ENCODE data around the gene NECTIN4. TPM values are rescaled to one million over a fixed set of nuclear protein-coding genes. Genes with fewer than 3 reads are reported as not detected.
"Not testable (repeated sequence)": the region's sequence is repeated elsewhere in the genome, so short reads cannot be mapped to it uniquely, and the experiment has no call there.

Gene NECTIN4
- total and polyA plus RNA-seq, 2 experiments from 2014 or later = 0.16 TPM; not detected in 1

- peaks cover 11% of the 10 kb centered on the region; the same call in 2 of the 3 replicates for H3K4me1 Mint-ChIP-seq
- H2AFZ ChIP-seq; H3K27me3 Mint-ChIP-seq (ENCODE audit: insufficient read depth, low read depth, poor library complexity); H3K36me3 Mint-ChIP-seq (ENCODE audit: low read depth); ATAC-seq; H3K9me2 ChIP-seq (ENCODE audit: insufficient read depth); H4K20me1 ChIP-seq (replicated peaks; ENCODE audit: insufficient read depth); DNase-seq (ENCODE audit: low spot score); H3K4me3 Mint-ChIP-seq; H3K27me3 ChIP-seq (ENCODE audit: insufficient read depth); H3K27ac ChIP-seq (ENCODE audit: low read depth); H3K4me3 ChIP-seq; H3K4me2 ChIP-seq; H3F3A ChIP-seq (replicated peaks; ENCODE audit: low read depth); H3K9me3 Mint-ChIP-seq; H3K27ac Mint-ChIP-seq; H3K79me2 ChIP-seq (replicated peaks; ENCODE audit: insufficient read depth); H3K36me3 ChIP-seq (ENCODE audit: insufficient read depth): not testable (repeated sequence)
- peaks cover 13% of the 10 kb centered on the region; the same call in 1 of the 2 replicates for H3K4me1 ChIP-seq (ENCODE audit: insufficient read depth)
These were observed 23.7 kb downstream of the NECTIN4 start for GRCh38 chr1:161065681-161066080.

- H3K4me3 Mint-ChIP-seq; H3K9me2 ChIP-seq (ENCODE audit: insufficient read depth); H3K27ac ChIP-seq (ENCODE audit: low read depth); H3K4me2 ChIP-seq; H3K4me3 ChIP-seq; H3K36me3 ChIP-seq (ENCODE audit: insufficient read depth); H3K36me3 Mint-ChIP-seq (ENCODE audit: low read depth); H3K9me3 Mint-ChIP-seq; ATAC-seq; H3K79me2 ChIP-seq (replicated peaks; ENCODE audit: insufficient read depth); H4K20me1 ChIP-seq (replicated peaks; ENCODE audit: insufficient read depth); DNase-seq (ENCODE audit: low spot score); H3F3A ChIP-seq (replicated peaks; ENCODE audit: low read depth); H3K27ac Mint-ChIP-seq; H3K27me3 ChIP-seq (ENCODE audit: insufficient read depth); H2AFZ ChIP-seq; H3K27me3 Mint-ChIP-seq (ENCODE audit: insufficient read depth, low read depth, poor library complexity): not testable (repeated sequence)
- peaks cover 13% of the 10 kb centered on the region; the same call in 1 of the 2 replicates for H3K4me1 ChIP-seq (ENCODE audit: insufficient read depth)
- H3K4me1 Mint-ChIP-seq = peaks cover 11% of the 10 kb centered on the region; the same call in 2 of the 3 replicates
These were observed 25.4 kb downstream of the NECTIN4 start for GRCh38 chr1:161063936-161064335.

- ATAC-seq = no peak
- no peaks in the 10 kb centered on the region for H4K20me1 ChIP-seq (replicated peaks; ENCODE audit: insufficient read depth)
- H3K36me3 ChIP-seq (ENCODE audit: insufficient read depth) = no peaks in the 10 kb centered on the region
- Mint-ChIP-seq H3K4me3 (no peak overlapping the region), H3K4me1 (peaks cover 6% of the 10 kb centered on the region; the same call in 2 of the 3 replicates), H3K27me3 (ENCODE audit: insufficient read depth, low read depth, poor library complexity) (peaks cover 2% of the 10 kb centered on the region), H3K27ac (no peak overlapping the region), H3K9me3 (no peaks in the 10 kb centered on the region; the same call in 2 of the 3 replicates), H3K36me3 (ENCODE audit: low read depth) (no peaks in the 10 kb centered on the region)
- H3K27me3 ChIP-seq (ENCODE audit: insufficient read depth) = no peaks in the 10 kb centered on the region
- no peak overlapping the region for H2AFZ ChIP-seq
- no peak overlapping the region for H3K4me2 ChIP-seq
- H3F3A ChIP-seq (replicated peaks; ENCODE audit: low read depth) = no peaks in the 10 kb centered on the region
- no peaks in the 10 kb centered on the region for H3K9me2 ChIP-seq (ENCODE audit: insufficient read depth)
- H3K4me1 ChIP-seq (ENCODE audit: insufficient read depth) = peaks cover 9% of the 10 kb centered on the region; the same call in 1 of the 2 replicates
- H3K4me3 ChIP-seq = no peak overlapping the region
- no peak overlapping the region for H3K27ac ChIP-seq (ENCODE audit: low read depth)
- no peak for DNase-seq (ENCODE audit: low spot score)
- no peaks in the 10 kb centered on the region for H3K79me2 ChIP-seq (replicated peaks; ENCODE audit: insufficient read depth)
- TF ChIP-seq ZNF331 (CRISPR knock-in tag; IDR thresholded peaks at IDR 0.05; ENCODE audit: low read depth) (no peak), STAT1 (IDR thresholded peaks at IDR 0.05; ENCODE audit: unreplicated experiment) (no peak), CREB1 (CRISPR knock-in tag; IDR thresholded peaks at IDR 0.05; ENCODE audit: low read depth) (no peak), POLR2AphosphoS5 (IDR thresholded peaks at IDR 0.05; ENCODE audit: low read depth) (no peak), EZH2 (IDR thresholded peaks at IDR 0.05; ENCODE audit: low read depth, unreplicated experiment) (no peak), EZH2phosphoT487 (IDR thresholded peaks at IDR 0.05; ENCODE audit: unreplicated experiment) (no peak), JUNB (IDR thresholded peaks at IDR 0.05; ENCODE audit: unreplicated experiment) (no peak), NANOG (IDR thresholded peaks at IDR 0.05; ENCODE audit: borderline replicate concordance) (no peak)
- TF ChIP-seq, protein P1, sequence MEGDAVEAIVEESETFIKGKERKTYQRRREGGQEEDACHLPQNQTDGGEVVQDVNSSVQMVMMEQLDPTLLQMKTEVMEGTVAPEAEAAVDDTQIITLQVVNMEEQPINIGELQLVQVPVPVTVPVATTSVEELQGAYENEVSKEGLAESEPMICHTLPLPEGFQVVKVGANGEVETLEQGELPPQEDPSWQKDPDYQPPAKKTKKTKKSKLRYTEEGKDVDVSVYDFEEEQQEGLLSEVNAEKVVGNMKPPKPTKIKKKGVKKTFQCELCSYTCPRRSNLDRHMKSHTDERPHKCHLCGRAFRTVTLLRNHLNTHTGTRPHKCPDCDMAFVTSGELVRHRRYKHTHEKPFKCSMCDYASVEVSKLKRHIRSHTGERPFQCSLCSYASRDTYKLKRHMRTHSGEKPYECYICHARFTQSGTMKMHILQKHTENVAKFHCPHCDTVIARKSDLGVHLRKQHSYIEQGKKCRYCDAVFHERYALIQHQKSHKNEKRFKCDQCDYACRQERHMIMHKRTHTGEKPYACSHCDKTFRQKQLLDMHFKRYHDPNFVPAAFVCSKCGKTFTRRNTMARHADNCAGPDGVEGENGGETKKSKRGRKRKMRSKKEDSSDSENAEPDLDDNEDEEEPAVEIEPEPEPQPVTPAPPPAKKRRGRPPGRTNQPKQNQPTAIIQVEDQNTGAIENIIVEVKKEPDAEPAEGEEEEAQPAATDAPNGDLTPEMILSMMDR (conservative IDR thresholded peaks at IDR 0.05; ENCODE audit: low read depth in 2 of 2) = no peak
- TF ChIP-seq, protein P2, sequence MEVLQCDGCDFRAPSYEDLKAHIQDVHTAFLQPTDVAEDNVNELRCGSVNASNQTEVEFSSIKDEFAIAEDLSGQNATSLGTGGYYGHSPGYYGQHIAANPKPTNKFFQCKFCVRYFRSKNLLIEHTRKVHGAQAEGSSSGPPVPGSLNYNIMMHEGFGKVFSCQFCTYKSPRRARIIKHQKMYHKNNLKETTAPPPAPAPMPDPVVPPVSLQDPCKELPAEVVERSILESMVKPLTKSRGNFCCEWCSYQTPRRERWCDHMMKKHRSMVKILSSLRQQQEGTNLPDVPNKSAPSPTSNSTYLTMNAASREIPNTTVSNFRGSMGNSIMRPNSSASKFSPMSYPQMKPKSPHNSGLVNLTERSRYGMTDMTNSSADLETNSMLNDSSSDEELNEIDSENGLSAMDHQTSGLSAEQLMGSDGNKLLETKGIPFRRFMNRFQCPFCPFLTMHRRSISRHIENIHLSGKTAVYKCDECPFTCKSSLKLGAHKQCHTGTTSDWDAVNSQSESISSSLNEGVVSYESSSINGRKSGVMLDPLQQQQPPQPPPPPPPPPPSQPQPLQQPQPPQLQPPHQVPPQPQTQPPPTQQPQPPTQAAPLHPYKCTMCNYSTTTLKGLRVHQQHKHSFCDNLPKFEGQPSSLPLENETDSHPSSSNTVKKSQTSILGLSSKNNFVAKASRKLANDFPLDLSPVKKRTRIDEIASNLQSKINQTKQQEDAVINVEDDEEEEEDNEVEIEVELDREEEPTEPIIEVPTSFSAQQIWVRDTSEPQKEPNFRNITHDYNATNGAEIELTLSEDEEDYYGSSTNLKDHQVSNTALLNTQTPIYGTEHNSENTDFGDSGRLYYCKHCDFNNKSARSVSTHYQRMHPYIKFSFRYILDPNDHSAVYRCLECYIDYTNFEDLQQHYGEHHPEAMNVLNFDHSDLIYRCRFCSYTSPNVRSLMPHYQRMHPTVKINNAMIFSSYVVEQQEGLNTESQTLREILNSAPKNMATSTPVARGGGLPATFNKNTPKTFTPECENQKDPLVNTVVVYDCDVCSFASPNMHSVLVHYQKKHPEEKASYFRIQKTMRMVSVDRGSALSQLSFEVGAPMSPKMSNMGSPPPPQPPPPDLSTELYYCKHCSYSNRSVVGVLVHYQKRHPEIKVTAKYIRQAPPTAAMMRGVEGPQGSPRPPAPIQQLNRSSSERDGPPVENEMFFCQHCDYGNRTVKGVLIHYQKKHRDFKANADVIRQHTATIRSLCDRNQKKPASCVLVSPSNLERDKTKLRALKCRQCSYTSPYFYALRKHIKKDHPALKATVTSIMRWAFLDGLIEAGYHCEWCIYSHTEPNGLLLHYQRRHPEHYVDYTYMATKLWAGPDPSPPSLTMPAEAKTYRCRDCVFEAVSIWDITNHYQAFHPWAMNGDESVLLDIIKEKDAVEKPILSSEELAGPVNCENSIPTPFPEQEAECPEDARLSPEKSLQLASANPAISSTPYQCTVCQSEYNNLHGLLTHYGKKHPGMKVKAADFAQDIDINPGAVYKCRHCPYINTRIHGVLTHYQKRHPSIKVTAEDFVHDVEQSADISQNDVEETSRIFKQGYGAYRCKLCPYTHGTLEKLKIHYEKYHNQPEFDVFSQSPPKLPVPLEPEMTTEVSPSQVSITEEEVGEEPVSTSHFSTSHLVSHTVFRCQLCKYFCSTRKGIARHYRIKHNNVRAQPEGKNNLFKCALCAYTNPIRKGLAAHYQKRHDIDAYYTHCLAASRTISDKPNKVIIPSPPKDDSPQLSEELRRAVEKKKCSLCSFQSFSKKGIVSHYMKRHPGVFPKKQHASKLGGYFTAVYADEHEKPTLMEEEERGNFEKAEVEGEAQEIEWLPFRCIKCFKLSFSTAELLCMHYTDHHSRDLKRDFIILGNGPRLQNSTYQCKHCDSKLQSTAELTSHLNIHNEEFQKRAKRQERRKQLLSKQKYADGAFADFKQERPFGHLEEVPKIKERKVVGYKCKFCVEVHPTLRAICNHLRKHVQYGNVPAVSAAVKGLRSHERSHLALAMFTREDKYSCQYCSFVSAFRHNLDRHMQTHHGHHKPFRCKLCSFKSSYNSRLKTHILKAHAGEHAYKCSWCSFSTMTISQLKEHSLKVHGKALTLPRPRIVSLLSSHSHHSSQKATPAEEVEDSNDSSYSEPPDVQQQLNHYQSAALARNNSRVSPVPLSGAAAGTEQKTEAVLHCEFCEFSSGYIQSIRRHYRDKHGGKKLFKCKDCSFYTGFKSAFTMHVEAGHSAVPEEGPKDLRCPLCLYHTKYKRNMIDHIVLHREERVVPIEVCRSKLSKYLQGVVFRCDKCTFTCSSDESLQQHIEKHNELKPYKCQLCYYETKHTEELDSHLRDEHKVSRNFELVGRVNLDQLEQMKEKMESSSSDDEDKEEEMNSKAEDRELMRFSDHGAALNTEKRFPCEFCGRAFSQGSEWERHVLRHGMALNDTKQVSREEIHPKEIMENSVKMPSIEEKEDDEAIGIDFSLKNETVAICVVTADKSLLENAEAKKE (CRISPR knock-in tag; IDR thresholded peaks at IDR 0.05) = no peak
These were observed 27.9 kb downstream of the NECTIN4 start for GRCh38 chr1:161061419-161061818.

All from GM23338 (cell line).